ENCODE results near the gene TTN. TPM values are rescaled to one million over a fixed set of nuclear protein-coding genes. Genes with fewer than 3 reads are reported as not detected.

TTN gene
- total RNA-seq, 4 donors from 2014 or later, result 0.19 to 3.1 (median 1.7) TPM

- TF ChIP-seq CTCF (IDR thresholded peaks at IDR 0.05) (no peak), POLR2A (IDR thresholded peaks at IDR 0.05) (no peak)
- no peak for DNase-seq
- H3K36me3 ChIP-seq, result no peaks in the 10 kb centered on the region
- no peak overlapping the region for H3K4me3 ChIP-seq
- H3K4me1 ChIP-seq, result no peaks in the 10 kb centered on the region
- intact Hi-C loops (cut with DNase I), result no loop called here
- no peaks in the 10 kb centered on the region for H3K27me3 ChIP-seq
- no peaks in the 10 kb centered on the region for H3K9me3 ChIP-seq
- no peak overlapping the region for H3K27ac ChIP-seq
- 65 to 70% methylated on average over 4 of the region's 4 CpGs for WGBS, 2 donors
Measured at GRCh38 chr2:178628605-178629004, 178.6 kb downstream of the TTN start.

- intact Hi-C loops (cut with DNase I), result no loop called here
- WGBS, 2 donors, result 54 to 59% methylated on average over 1 of the region's 1 CpG
- DNase-seq, result no peak
- no peaks in the 10 kb centered on the region for H3K9me3 ChIP-seq
- no peaks in the 10 kb centered on the region for H3K4me1 ChIP-seq
- TF ChIP-seq POLR2A (IDR thresholded peaks at IDR 0.05) (no peak), CTCF (IDR thresholded peaks at IDR 0.05) (no peak)
- H3K4me3 ChIP-seq, result no peak overlapping the region
- H3K27me3 ChIP-seq, result no peaks in the 10 kb centered on the region
- no peak overlapping the region for H3K27ac ChIP-seq
- no peaks in the 10 kb centered on the region for H3K36me3 ChIP-seq
Measured at GRCh38 chr2:178627401-178627800, 179.8 kb downstream of the TTN start.

GRCh38 chr2:178615969-178616368, 191.3 kb downstream of the TTN start:
- no peak for DNase-seq
- no peaks in the 10 kb centered on the region for H3K27me3 ChIP-seq
- H3K27ac ChIP-seq, result no peak overlapping the region
- peaks cover 0 to 13% (median 0%) of the 10 kb centered on the region in 3 donors for H3K36me3 ChIP-seq
- no peak overlapping the region for H3K4me3 ChIP-seq
- no peaks in the 10 kb centered on the region for H3K4me1 ChIP-seq
- WGBS, 2 donors, result 91 to 93% methylated on average over 1 of the region's 1 CpG
- TF ChIP-seq CTCF (IDR thresholded peaks at IDR 0.05), result no peak
- TF ChIP-seq POLR2A (IDR thresholded peaks at IDR 0.05), result no peak
- no peaks in the 10 kb centered on the region for H3K9me3 ChIP-seq
- intact Hi-C loops (cut with DNase I), result no loop called here

GRCh38 chr2:178602901-178603300, 204.3 kb downstream of the TTN start:
- no peaks in the 10 kb centered on the region for H3K9me3 ChIP-seq
- no peaks in the 10 kb centered on the region for H3K4me1 ChIP-seq
- no peak overlapping the region for H3K27ac ChIP-seq
- intact Hi-C loops (cut with DNase I), result no loop called here
- H3K36me3 ChIP-seq, result peaks cover 0 to 52% (median 0%) of the 10 kb centered on the region in 3 donors
- H3K4me3 ChIP-seq, result no peak overlapping the region
- no peak for TF ChIP-seq CTCF (IDR thresholded peaks at IDR 0.05)
- TF ChIP-seq POLR2A (IDR thresholded peaks at IDR 0.05), result no peak
- no peak for DNase-seq
- no peaks in the 10 kb centered on the region for H3K27me3 ChIP-seq

- Histone ChIP-seq H3K4me3 (no peak overlapping the region), H3K27ac (no peak overlapping the region), H3K27me3 (no peaks in the 10 kb centered on the region), H3K9me3 (no peaks in the 10 kb centered on the region), H3K4me1 (no peaks in the 10 kb centered on the region), H3K36me3 (peaks cover 0 to 15% (median 0%) of the 10 kb centered on the region in 3 donors)
- 94 to 95% methylated on average over 6 of the region's 6 CpGs for WGBS, 2 donors
- no peak for DNase-seq
- intact Hi-C loops (cut with DNase I), result no loop called here
- no peak for TF ChIP-seq CTCF (IDR thresholded peaks at IDR 0.05)
- TF ChIP-seq POLR2A (IDR thresholded peaks at IDR 0.05), result no peak
Measured at GRCh38 chr2:178592655-178593054, 214.6 kb downstream of the TTN start.

All from esophagus squamous epithelium (tissue), 5 donors.